Measurements from ENCODE around the gene ENG.
"Not testable (repeated sequence)": the region's sequence is repeated elsewhere in the genome, so short reads cannot be mapped to it uniquely, and the experiment has no call there.

Gene ENG

GRCh38 chr9:127846443-127847177 lies 7.8 kb downstream of the ENG start:
- H3K4me1 Mint-ChIP-seq (ENCODE audit: low read depth) = no peaks in the 10 kb centered on the region
- peaks cover 8% of the 10 kb centered on the region for H3K9me3 Mint-ChIP-seq (ENCODE audit: low read depth)
- H3K27ac Mint-ChIP-seq = no peak overlapping the region
- peaks cover 9% of the 10 kb centered on the region for H3K36me3 Mint-ChIP-seq
- no peaks in the 10 kb centered on the region for H3K27me3 Mint-ChIP-seq
- no peak overlapping the region for H3K4me3 Mint-ChIP-seq

GRCh38 chr9:127845619-127846018 lies 8.8 kb downstream of the ENG start:
- H3K4me3 Mint-ChIP-seq; H3K36me3 Mint-ChIP-seq; H3K27me3 Mint-ChIP-seq; H3K27ac Mint-ChIP-seq; H3K4me1 Mint-ChIP-seq (ENCODE audit: low read depth); H3K9me3 Mint-ChIP-seq (ENCODE audit: low read depth): not testable (repeated sequence)

GRCh38 chr9:127844821-127845359 lies 9.6 kb downstream of the ENG start:
- Mint-ChIP-seq H3K36me3 (peaks cover 9% of the 10 kb centered on the region), H3K4me3 (no peak overlapping the region), H3K27me3 (no peaks in the 10 kb centered on the region), H3K4me1 (ENCODE audit: low read depth) (no peaks in the 10 kb centered on the region), H3K9me3 (ENCODE audit: low read depth) (peaks cover 8% of the 10 kb centered on the region), H3K27ac (no peak overlapping the region)

GRCh38 chr9:127841087-127841835 lies 13.2 kb downstream of the ENG start:
- no peaks in the 10 kb centered on the region for H3K4me1 Mint-ChIP-seq (ENCODE audit: low read depth)
- H3K27me3 Mint-ChIP-seq = no peaks in the 10 kb centered on the region
- H3K4me3 Mint-ChIP-seq = no peak overlapping the region
- no peaks in the 10 kb centered on the region for H3K36me3 Mint-ChIP-seq
- no peak overlapping the region for H3K27ac Mint-ChIP-seq
- no peaks in the 10 kb centered on the region for H3K9me3 Mint-ChIP-seq (ENCODE audit: low read depth)

- no peak overlapping the region for H3K4me3 Mint-ChIP-seq
- no peak overlapping the region for H3K27ac Mint-ChIP-seq
- H3K36me3 Mint-ChIP-seq = no peaks in the 10 kb centered on the region
- no peaks in the 10 kb centered on the region for H3K9me3 Mint-ChIP-seq (ENCODE audit: low read depth)
- peaks cover 3% of the 10 kb centered on the region for H3K4me1 Mint-ChIP-seq (ENCODE audit: low read depth)
- no peaks in the 10 kb centered on the region for H3K27me3 Mint-ChIP-seq
These were observed 15.9 kb downstream of the ENG start for GRCh38 chr9:127838375-127839078.

- no peaks in the 10 kb centered on the region for H3K27me3 Mint-ChIP-seq
- H3K4me1 Mint-ChIP-seq (ENCODE audit: low read depth) = peaks cover 10% of the 10 kb centered on the region
- H3K27ac Mint-ChIP-seq = no peak overlapping the region
These were observed 17.1 kb downstream of the ENG start for GRCh38 chr9:127837346-127837745.

GRCh38 chr9:127836561-127836960 lies 17.9 kb downstream of the ENG start:
- H3K27me3 Mint-ChIP-seq; H3K36me3 Mint-ChIP-seq; H3K27ac Mint-ChIP-seq; H3K4me3 Mint-ChIP-seq; H3K9me3 Mint-ChIP-seq (ENCODE audit: low read depth): not testable (repeated sequence)
- H3K4me1 Mint-ChIP-seq (ENCODE audit: low read depth) = peaks cover 13% of the 10 kb centered on the region

More at GRCh38 chr9:127837346-127837745, 17.1 kb downstream of the ENG start:
- H3K4me3 Mint-ChIP-seq = no peak overlapping the region
- H3K36me3 Mint-ChIP-seq = no peaks in the 10 kb centered on the region
- H3K9me3 Mint-ChIP-seq (ENCODE audit: low read depth) = no peaks in the 10 kb centered on the region

GRCh38 chr9:127835991-127836516 lies 18.4 kb downstream of the ENG start:
- no peak overlapping the region for H3K27ac Mint-ChIP-seq
- no peaks in the 10 kb centered on the region for H3K27me3 Mint-ChIP-seq
- peaks cover 13% of the 10 kb centered on the region for H3K4me1 Mint-ChIP-seq (ENCODE audit: low read depth)
- H3K4me3 Mint-ChIP-seq = no peak overlapping the region
- H3K36me3 Mint-ChIP-seq = no peaks in the 10 kb centered on the region
- H3K9me3 Mint-ChIP-seq (ENCODE audit: low read depth) = no peaks in the 10 kb centered on the region

- H3K36me3 Mint-ChIP-seq = no peaks in the 10 kb centered on the region
- H3K27ac Mint-ChIP-seq = no peak overlapping the region
- no peaks in the 10 kb centered on the region for H3K9me3 Mint-ChIP-seq (ENCODE audit: low read depth)
- peaks cover 13% of the 10 kb centered on the region for H3K4me1 Mint-ChIP-seq (ENCODE audit: low read depth)
- H3K4me3 Mint-ChIP-seq = no peak overlapping the region
- no peaks in the 10 kb centered on the region for H3K27me3 Mint-ChIP-seq
These were observed 20.9 kb downstream of the ENG start for GRCh38 chr9:127833555-127833954.

- H3K27ac Mint-ChIP-seq = peak overlapping the region; percentile 75
- no peaks in the 10 kb centered on the region for H3K27me3 Mint-ChIP-seq
- H3K36me3 Mint-ChIP-seq = no peaks in the 10 kb centered on the region
- H3K4me1 Mint-ChIP-seq (ENCODE audit: low read depth) = peaks cover 13% of the 10 kb centered on the region
- H3K9me3 Mint-ChIP-seq (ENCODE audit: low read depth) = no peaks in the 10 kb centered on the region
- peak overlapping the region; percentile 39 for H3K4me3 Mint-ChIP-seq
These were observed 22.2 kb downstream of the ENG start for GRCh38 chr9:127832248-127832647.

- Mint-ChIP-seq H3K27me3 (no peaks in the 10 kb centered on the region), H3K4me1 (ENCODE audit: low read depth) (peaks cover 13% of the 10 kb centered on the region), H3K9me3 (ENCODE audit: low read depth) (no peaks in the 10 kb centered on the region), H3K36me3 (no peaks in the 10 kb centered on the region), H3K4me3 (no peak overlapping the region), H3K27ac (no peak overlapping the region)
These were observed 25.1 kb downstream of the ENG start for GRCh38 chr9:127829205-127829906.

GRCh38 chr9:127828262-127829031 lies 26.0 kb downstream of the ENG start:
- Mint-ChIP-seq H3K27me3 (no peaks in the 10 kb centered on the region), H3K9me3 (ENCODE audit: low read depth) (no peaks in the 10 kb centered on the region), H3K36me3 (no peaks in the 10 kb centered on the region), H3K4me3 (no peak overlapping the region), H3K27ac (peak overlapping the region; percentile 41), H3K4me1 (ENCODE audit: low read depth) (peaks cover 10% of the 10 kb centered on the region)

GRCh38 chr9:127826253-127826913 lies 28.1 kb downstream of the ENG start:
- H3K27me3 Mint-ChIP-seq = no peaks in the 10 kb centered on the region
- H3K27ac Mint-ChIP-seq = no peak overlapping the region
- H3K4me1 Mint-ChIP-seq (ENCODE audit: low read depth) = no peaks in the 10 kb centered on the region
- no peaks in the 10 kb centered on the region for H3K9me3 Mint-ChIP-seq (ENCODE audit: low read depth)
- no peak overlapping the region for H3K4me3 Mint-ChIP-seq
- no peaks in the 10 kb centered on the region for H3K36me3 Mint-ChIP-seq
